Loucy (cell line): Measurements from ENCODE around the gene NRF1.

ENCODE experiments used
- H2AFZ ChIP-seq: fragments of 200-600 bp; sonication (generic); 2 replicates; pipeline ENCODE4 v1.6.0; 2016; ENCODE audit warnings: antibody characterized with exemption, mild to moderate bottlenecking, low read length, moderate library complexity
- H3F3A ChIP-seq: fragments of 200-600 bp; 2 replicates; pipeline ENCODE4 v1.6.0; 2016; ENCODE audit warnings: antibody characterized with exemption, low read depth, mild to moderate bottlenecking
- H3K27me3 ChIP-seq: fragments of 200-600 bp; sonication (generic); 2 replicates; pipeline ENCODE4 v1.6.1; 2014; ENCODE audit warnings: low read length, mild to moderate bottlenecking; ENCODE audit not compliant: insufficient read depth, poor library complexity, severe bottlenecking
- H3K36me3 ChIP-seq: fragments of 200-600 bp; sonication (generic); 2 replicates; pipeline ENCODE4 v1.6.1; 2016; ENCODE audit warnings: low read length; ENCODE audit not compliant: insufficient read depth
- H3K4me1 ChIP-seq: fragments of 200-600 bp; sonication (generic); 2 replicates; pipeline ENCODE4 v1.5.1; 2014; ENCODE audit warnings: low read length, mild to moderate bottlenecking; ENCODE audit not compliant: insufficient read depth, poor library complexity, severe bottlenecking
- H3K4me2 ChIP-seq: fragments of 200-600 bp; sonication (generic); 2 replicates; pipeline ENCODE4 v1.6.0; 2014; ENCODE audit warnings: antibody characterized with exemption, low read length, low read depth, mild to moderate bottlenecking; ENCODE audit not compliant: poor library complexity, severe bottlenecking
- H3K4me3 ChIP-seq: fragments of 200-600 bp; sonication (generic); 2 replicates; pipeline ENCODE4 v1.5.1; 2014; ENCODE audit warnings: low read length, mild to moderate bottlenecking, mixed read lengths; ENCODE audit not compliant: poor library complexity, severe bottlenecking
- H3K79me2 ChIP-seq: fragments of 200-600 bp; sonication (generic); 2 replicates; pipeline ENCODE4 v1.6.1; 2014; ENCODE audit warnings: low read length; ENCODE audit not compliant: insufficient read depth
- H3K9ac ChIP-seq: fragments of 200-600 bp; sonication (generic); 2 replicates; pipeline ENCODE4 v1.6.0; 2014; ENCODE audit warnings: mild to moderate bottlenecking, low read depth, low read length, moderate library complexity; ENCODE audit not compliant: poor library complexity, severe bottlenecking
- H3K9me2 ChIP-seq: fragments of 200-600 bp; sonication (generic); replicated peaks from 2 replicates; pipeline ENCODE4 v1.6.1; 2016; ENCODE audit warnings: low read depth, low read length, mixed read lengths
- H3K9me3 ChIP-seq: fragments of 200-600 bp; sonication (generic); 2 replicates; pipeline ENCODE4 v1.6.1; 2014; ENCODE audit warnings: mild to moderate bottlenecking, antibody characterized with exemption, low read length, low read depth; ENCODE audit not compliant: insufficient read depth
- H4K20me1 ChIP-seq: fragments of 200-600 bp; sonication (generic); 2 replicates; pipeline ENCODE4 v1.6.0; 2014; ENCODE audit warnings: antibody characterized with exemption, low read length, mild to moderate bottlenecking; ENCODE audit not compliant: insufficient read depth, poor library complexity, severe bottlenecking
- EZH2phosphoT487 ChIP-seq: fragments of 200-600 bp; IDR thresholded peaks from 2 replicates; pipeline ENCODE4 v1.6.1; 2018; ENCODE audit warnings: antibody characterized with exemption, mild to moderate bottlenecking, moderate library complexity, borderline replicate concordance
- TF ChIP-seq, protein P1 (sequence below): fragments of 200-600 bp; sonication (generic); conservative IDR thresholded peaks from 2 replicates; pipeline ENCODE4 v1.5.1; 2014; ENCODE audit warnings: mild to moderate bottlenecking, antibody characterized with exemption, low read length

The NRF1 gene

DNA sequence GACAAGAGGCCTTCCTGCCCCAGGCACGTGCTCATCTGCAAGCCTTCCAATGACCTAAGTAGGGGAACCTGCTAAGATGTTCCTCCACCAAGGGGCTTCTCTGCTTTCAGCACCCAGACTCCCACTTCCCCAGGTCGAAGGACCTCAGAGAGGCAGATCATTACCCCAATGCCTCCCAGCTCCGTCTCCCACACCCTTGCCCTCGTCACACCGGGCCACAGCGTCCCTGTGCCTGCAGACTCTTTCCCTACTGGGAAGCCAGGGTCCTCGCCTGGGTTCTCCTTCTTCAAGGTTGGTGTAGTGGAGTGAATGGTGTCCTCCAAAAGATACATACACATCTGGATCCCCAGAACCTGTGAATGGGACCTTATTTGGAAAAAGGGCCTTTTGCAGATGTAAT is 189.4 kb downstream of the NRF1 start:
- Histone ChIP-seq H3K9me2 (no peaks in the 10 kb centered on the region), H3K4me1 (no peaks in the 10 kb centered on the region), H4K20me1 (no peaks in the 10 kb centered on the region), H2AFZ (no peak overlapping the region), H3K79me2 (no peaks in the 10 kb centered on the region), H3F3A (no peaks in the 10 kb centered on the region), H3K27me3 (no peaks in the 10 kb centered on the region), H3K36me3 (no peaks in the 10 kb centered on the region), H3K4me2 (no peak overlapping the region), H3K9me3 (no peaks in the 10 kb centered on the region), H3K9ac (no peak overlapping the region), H3K4me3 (no peak overlapping the region)
- no peak for TF ChIP-seq EZH2phosphoT487
- TF ChIP-seq, protein P1, sequence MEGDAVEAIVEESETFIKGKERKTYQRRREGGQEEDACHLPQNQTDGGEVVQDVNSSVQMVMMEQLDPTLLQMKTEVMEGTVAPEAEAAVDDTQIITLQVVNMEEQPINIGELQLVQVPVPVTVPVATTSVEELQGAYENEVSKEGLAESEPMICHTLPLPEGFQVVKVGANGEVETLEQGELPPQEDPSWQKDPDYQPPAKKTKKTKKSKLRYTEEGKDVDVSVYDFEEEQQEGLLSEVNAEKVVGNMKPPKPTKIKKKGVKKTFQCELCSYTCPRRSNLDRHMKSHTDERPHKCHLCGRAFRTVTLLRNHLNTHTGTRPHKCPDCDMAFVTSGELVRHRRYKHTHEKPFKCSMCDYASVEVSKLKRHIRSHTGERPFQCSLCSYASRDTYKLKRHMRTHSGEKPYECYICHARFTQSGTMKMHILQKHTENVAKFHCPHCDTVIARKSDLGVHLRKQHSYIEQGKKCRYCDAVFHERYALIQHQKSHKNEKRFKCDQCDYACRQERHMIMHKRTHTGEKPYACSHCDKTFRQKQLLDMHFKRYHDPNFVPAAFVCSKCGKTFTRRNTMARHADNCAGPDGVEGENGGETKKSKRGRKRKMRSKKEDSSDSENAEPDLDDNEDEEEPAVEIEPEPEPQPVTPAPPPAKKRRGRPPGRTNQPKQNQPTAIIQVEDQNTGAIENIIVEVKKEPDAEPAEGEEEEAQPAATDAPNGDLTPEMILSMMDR, result no peak

DNA sequence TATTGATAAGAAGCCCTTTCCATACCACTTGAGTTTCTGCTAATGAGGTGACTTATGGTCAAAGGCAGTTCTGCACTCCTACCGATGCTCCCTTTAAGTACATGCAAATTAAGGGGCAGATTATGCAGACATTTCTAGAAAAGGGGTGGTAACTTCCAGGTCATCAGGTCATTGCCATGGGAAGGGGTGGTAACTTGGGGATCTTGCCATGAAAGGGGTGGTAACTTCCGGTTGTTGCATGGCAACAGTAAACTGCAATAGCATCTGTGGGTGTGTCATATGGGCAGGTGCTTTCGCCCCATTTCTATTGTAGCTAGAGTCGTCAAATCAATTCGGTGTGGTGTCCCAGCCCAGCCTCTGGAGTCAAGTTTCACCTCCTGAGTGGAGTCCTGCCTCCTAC is 190.4 kb downstream of the NRF1 start:
- H3K4me3 ChIP-seq, result no peak overlapping the region
- no peaks in the 10 kb centered on the region for H3K4me1 ChIP-seq
- H3K79me2 ChIP-seq, result no peaks in the 10 kb centered on the region
- TF ChIP-seq EZH2phosphoT487, result no peak
- TF ChIP-seq, protein P1, result no peak
- no peaks in the 10 kb centered on the region for H3K9me2 ChIP-seq
- no peak overlapping the region for H2AFZ ChIP-seq
- no peak overlapping the region for H3K9ac ChIP-seq
- no peaks in the 10 kb centered on the region for H3K9me3 ChIP-seq
- H3F3A ChIP-seq, result no peaks in the 10 kb centered on the region
- no peaks in the 10 kb centered on the region for H4K20me1 ChIP-seq
- no peaks in the 10 kb centered on the region for H3K36me3 ChIP-seq
- H3K4me2 ChIP-seq, result no peak overlapping the region
- H3K27me3 ChIP-seq, result no peaks in the 10 kb centered on the region

DNA sequence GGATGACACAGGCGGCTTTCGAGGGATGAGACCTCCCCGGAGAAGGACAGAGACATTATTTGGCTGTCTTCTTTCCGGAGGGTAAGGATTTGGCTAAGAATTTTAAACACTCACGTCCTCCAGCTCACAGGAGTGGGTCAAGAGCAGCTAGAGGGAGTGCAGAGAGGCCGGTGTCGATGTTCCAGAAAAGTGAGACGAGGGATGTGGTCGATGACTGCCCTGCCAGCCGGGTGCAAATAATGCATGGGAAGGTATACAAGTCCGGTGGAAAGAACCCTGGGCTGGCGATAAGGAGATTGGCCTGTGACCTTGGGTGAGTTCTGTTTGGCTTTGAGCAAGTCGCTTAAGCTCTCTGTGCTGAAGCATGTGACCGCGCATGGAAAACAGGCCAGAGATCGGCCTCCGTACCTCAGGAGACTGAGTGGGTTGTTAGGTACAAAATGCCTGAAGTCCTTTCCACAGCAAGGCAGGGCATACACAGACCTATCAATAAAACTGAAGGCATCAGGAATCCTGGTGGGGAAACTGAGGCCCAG is 192.1 kb downstream of the NRF1 start:
- H3F3A ChIP-seq, result no peaks in the 10 kb centered on the region
- TF ChIP-seq EZH2phosphoT487, result no peak
- TF ChIP-seq, protein P1, result no peak
- no peaks in the 10 kb centered on the region for H3K9me2 ChIP-seq
- H4K20me1 ChIP-seq, result no peaks in the 10 kb centered on the region
- H3K4me3 ChIP-seq, result no peak overlapping the region
- H3K4me1 ChIP-seq, result no peaks in the 10 kb centered on the region
- no peak overlapping the region for H3K4me2 ChIP-seq
- H3K36me3 ChIP-seq, result no peaks in the 10 kb centered on the region
- no peaks in the 10 kb centered on the region for H3K79me2 ChIP-seq
- no peaks in the 10 kb centered on the region for H3K27me3 ChIP-seq
- H3K9me3 ChIP-seq, result no peaks in the 10 kb centered on the region
- no peak overlapping the region for H2AFZ ChIP-seq
- H3K9ac ChIP-seq, result no peak overlapping the region
